ENCODE results near the gene SMAD3.

The SMAD3 gene

GRCh38 chr15:67178569-67179210 is 113.3 kb downstream of the SMAD3 start:
- no peak for DNase-seq (ENCODE audit: low read depth in 2 of 3, low spot score in 2 of 3)

GRCh38 chr15:67179411-67179995 is 114.1 kb downstream of the SMAD3 start:
- no peak for DNase-seq (ENCODE audit: low read depth in 2 of 3, low spot score in 2 of 3)

GRCh38 chr15:67180035-67180434 is 114.6 kb downstream of the SMAD3 start:
- no peak for DNase-seq (ENCODE audit: low read depth in 2 of 3, low spot score in 2 of 3)

- no peak for DNase-seq (ENCODE audit: low read depth in 2 of 3, low spot score in 2 of 3)
These were observed 115.3 kb downstream of the SMAD3 start for GRCh38 chr15:67180514-67181191.

- no peak for DNase-seq (ENCODE audit: low read depth in 2 of 3, low spot score in 2 of 3)
These were observed 115.8 kb downstream of the SMAD3 start for GRCh38 chr15:67181221-67181639.

GRCh38 chr15:67183443-67184169 is 118.2 kb downstream of the SMAD3 start:
- no peak for DNase-seq (ENCODE audit: low read depth in 2 of 3, low spot score in 2 of 3)

GRCh38 chr15:67184208-67184925 is 119.0 kb downstream of the SMAD3 start:
- no peak for DNase-seq (ENCODE audit: low read depth in 2 of 3, low spot score in 2 of 3)

GRCh38 chr15:67185051-67185450 is 119.6 kb downstream of the SMAD3 start:
- DNase-seq (ENCODE audit: low read depth in 2 of 3, low spot score in 2 of 3) = no peak

- no peak for DNase-seq (ENCODE audit: low read depth in 2 of 3, low spot score in 2 of 3)
These were observed 120.3 kb downstream of the SMAD3 start for GRCh38 chr15:67185621-67186225.

GRCh38 chr15:67186226-67186649 is 120.8 kb downstream of the SMAD3 start:
- DNase-seq (ENCODE audit: low read depth in 2 of 3, low spot score in 2 of 3) = no peak

- no peak for DNase-seq (ENCODE audit: low read depth in 2 of 3, low spot score in 2 of 3)
These were observed 121.3 kb downstream of the SMAD3 start for GRCh38 chr15:67186688-67187087.

- no peak for DNase-seq (ENCODE audit: low read depth in 2 of 3, low spot score in 2 of 3)
These were observed 122.0 kb downstream of the SMAD3 start for GRCh38 chr15:67187351-67187854.

- no peak for DNase-seq (ENCODE audit: low read depth in 2 of 3, low spot score in 2 of 3)
These were observed 123.3 kb downstream of the SMAD3 start for GRCh38 chr15:67188551-67189218.

GRCh38 chr15:67189326-67190051 is 124.1 kb downstream of the SMAD3 start:
- DNase-seq (ENCODE audit: low read depth in 2 of 3, low spot score in 2 of 3) = no peak

GRCh38 chr15:67190326-67190725 is 124.9 kb downstream of the SMAD3 start:
- no peak for DNase-seq (ENCODE audit: low read depth in 2 of 3, low spot score in 2 of 3)

- DNase-seq (ENCODE audit: low read depth in 2 of 3, low spot score in 2 of 3) = no peak
These were observed 125.4 kb downstream of the SMAD3 start for GRCh38 chr15:67190813-67191212.

GRCh38 chr15:67192185-67192820 is 126.9 kb downstream of the SMAD3 start:
- no peak for DNase-seq (ENCODE audit: low read depth in 2 of 3, low spot score in 2 of 3)

- no peak for DNase-seq (ENCODE audit: low read depth in 2 of 3, low spot score in 2 of 3)
These were observed 128.0 kb downstream of the SMAD3 start for GRCh38 chr15:67193223-67193990.

Measured in activated CD8-positive, alpha-beta memory T cell treated with anti-CD3 and anti-CD28 coated beads for 48 hours (primary cell).